WI38 (cell line): ENCODE data around the gene BDKRB2.

Experiments used
- H3K4me3 ChIP-seq: 2 replicates; pipeline ENCODE4 v1.5.1; 2011; ENCODE audit warnings: low read depth, mild to moderate bottlenecking, control low read depth, low read length
- CTCF ChIP-seq: IDR thresholded peaks from 2 replicates; pipeline ENCODE4 v1.5.1; 2012; ENCODE audit warnings: low read depth, mild to moderate bottlenecking, control low read depth, low read length

BDKRB2 gene

GRCh38 chr14:96227428-96227827 lies 22.8 kb downstream of the BDKRB2 start:
- H3K4me3 ChIP-seq, result no peak overlapping the region
- TF ChIP-seq CTCF, result no peak

GRCh38 chr14:96229315-96229714 lies 24.7 kb downstream of the BDKRB2 start:
- H3K4me3 ChIP-seq, result no peak overlapping the region
- TF ChIP-seq CTCF, result no peak

GRCh38 chr14:96231056-96231455 lies 26.4 kb downstream of the BDKRB2 start:
- TF ChIP-seq CTCF, result no peak

GRCh38 chr14:96231526-96232130 lies 27.0 kb downstream of the BDKRB2 start:
- no peak overlapping the region for H3K4me3 ChIP-seq
- no peak for TF ChIP-seq CTCF

More at GRCh38 chr14:96231056-96231455, 26.4 kb downstream of the BDKRB2 start:
- H3K4me3 ChIP-seq, result no peak overlapping the region

GRCh38 chr14:96232506-96232905 lies 27.9 kb downstream of the BDKRB2 start:
- no peak overlapping the region for H3K4me3 ChIP-seq
- no peak for TF ChIP-seq CTCF

- no peak for TF ChIP-seq CTCF
- no peak overlapping the region for H3K4me3 ChIP-seq
Measured at GRCh38 chr14:96233661-96234060, 29.0 kb downstream of the BDKRB2 start.

- TF ChIP-seq CTCF, result no peak
- H3K4me3 ChIP-seq, result no peak overlapping the region
Measured at GRCh38 chr14:96235426-96235825, 30.8 kb downstream of the BDKRB2 start.
